SKM-1 (cell line): ENCODE measurements around the gene CPB2.

ENCODE experiments used
- DNase-seq: peaks from one replicate; lab custom pipeline; 2025; ENCODE audit not compliant: unreplicated experiment; lab: John Stamatoyannopoulos, UW

The CPB2 gene

DNA sequence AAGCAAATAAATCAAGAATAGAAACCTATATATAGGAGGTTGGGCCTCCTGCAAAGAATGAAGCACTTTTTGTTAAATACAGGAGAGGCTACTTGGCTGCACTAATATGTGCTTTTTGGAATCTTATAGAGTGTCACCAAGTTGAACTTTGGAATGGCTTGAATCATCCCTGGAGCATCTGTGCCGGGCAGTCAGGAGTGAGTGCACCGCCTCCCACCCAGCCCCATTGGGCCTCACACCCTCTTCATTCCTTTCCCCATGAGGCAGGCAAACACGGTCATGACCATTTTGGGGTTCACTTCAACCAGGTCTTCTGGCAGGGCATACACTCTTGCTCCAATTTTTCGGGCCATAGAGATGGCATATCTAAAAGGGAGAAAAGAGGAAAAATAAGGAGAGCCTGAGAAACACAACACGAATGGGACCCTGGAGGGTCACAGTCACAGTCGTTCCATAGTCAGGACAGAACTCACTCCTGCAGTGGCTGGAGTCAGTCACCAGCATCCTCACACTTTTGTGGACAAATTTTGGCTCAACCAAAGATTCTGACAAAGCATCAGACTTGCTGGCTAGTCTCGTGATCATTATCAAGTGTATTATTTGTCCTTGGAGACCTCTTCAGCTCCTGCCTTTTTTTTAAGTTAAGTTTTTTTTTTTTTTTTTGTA, 22.7 kb upstream of the CPB2 start:
- no peak for DNase-seq

GRCh38 chr13:46126552-46127357, 21.9 kb upstream of the CPB2 start:
- peak; percentile 55 for DNase-seq

- no peak for DNase-seq
These were observed 21.2 kb upstream of the CPB2 start for GRCh38 chr13:46126056-46126455.

DNA sequence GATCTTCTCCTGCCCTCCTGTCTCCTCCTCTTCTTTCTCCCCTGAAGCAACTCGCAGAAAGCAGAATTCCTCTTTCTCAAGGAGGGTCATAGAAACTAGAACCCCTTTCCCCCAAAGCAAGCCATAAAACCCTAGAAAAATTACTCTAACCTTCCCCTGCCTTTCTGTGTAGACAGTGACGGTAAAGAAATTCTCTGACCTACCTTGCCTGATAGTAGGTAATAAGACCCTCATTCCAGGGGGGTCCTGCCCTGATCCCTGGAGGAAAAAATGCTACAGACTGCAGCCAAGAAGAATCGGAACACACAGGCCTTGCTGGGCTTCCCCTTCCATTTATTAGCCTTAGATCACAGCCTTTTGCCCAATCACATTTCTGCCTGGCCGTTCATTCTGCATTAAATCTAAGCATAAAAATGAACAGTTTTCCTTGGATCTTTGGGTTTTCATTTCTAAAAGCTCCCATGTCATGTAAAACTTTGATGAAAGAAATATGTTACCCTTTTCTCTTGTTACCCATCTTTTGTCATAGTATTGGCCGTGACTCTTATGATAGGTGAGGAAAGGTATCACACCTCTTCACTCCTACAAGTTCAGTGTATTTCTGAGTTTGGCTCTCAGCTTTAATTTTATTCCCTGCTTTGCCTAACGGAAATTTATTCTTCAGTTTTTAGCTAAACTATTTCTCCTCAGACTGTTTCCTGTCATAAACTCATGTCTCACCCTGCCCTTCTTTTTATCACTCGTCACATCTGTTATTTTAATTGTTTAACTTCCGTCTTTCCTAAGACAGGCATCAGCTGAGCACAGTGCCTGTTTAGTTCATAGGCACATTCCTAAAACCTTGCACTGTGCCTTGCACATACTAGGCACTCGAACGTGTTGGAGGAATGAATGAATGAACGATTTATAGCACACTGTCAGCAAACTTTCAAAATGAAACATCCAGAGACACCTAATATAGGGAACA, 20.4 kb upstream of the CPB2 start:
- DNase-seq, result no peak

DNA sequence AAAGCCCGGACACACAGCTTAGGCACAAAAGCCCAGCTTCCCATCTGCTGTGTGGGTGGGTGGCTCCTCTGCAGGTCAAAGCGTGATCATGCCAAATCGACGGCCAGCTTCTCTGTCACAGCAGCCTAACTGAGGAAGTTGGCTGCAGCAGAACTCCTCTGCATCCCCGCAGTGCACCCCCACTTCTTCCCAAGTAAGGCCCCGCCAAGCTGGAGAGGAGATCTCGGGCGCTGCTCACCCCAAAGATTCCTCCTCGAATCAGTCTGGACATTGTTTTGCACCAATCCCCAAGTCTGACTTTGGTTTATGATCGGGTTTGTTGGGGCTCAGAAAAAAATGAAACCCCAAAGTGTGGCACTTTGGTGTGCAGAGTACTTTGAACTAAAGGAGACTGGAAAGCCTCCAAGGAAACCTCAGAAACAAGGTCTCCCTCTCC, 19.7 kb upstream of the CPB2 start:
- DNase-seq, result no peak

DNA sequence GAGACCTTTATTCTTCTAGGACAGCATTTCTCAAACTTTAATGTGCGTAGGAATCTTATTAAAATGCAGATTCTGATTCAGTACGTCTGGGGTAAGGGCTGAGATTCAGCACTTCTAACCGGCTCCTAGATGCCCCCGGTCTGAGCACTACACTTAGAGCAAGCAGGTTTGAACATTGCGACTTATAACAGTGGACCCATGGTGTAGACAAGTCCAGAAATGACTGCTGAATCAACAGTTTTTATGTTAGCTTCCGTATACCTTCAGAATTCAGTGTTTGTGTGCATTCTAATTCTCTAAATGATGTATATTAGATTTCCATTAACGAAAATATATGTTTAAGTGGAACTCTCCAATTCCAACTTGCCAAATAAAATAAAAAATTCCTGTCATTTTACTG, 17.5 kb upstream of the CPB2 start:
- no peak for DNase-seq

GRCh38 chr13:46121597-46122163, 16.8 kb upstream of the CPB2 start:
- no peak for DNase-seq

- DNase-seq, result no peak
These were observed 16.2 kb upstream of the CPB2 start for GRCh38 chr13:46121033-46121432.

DNA sequence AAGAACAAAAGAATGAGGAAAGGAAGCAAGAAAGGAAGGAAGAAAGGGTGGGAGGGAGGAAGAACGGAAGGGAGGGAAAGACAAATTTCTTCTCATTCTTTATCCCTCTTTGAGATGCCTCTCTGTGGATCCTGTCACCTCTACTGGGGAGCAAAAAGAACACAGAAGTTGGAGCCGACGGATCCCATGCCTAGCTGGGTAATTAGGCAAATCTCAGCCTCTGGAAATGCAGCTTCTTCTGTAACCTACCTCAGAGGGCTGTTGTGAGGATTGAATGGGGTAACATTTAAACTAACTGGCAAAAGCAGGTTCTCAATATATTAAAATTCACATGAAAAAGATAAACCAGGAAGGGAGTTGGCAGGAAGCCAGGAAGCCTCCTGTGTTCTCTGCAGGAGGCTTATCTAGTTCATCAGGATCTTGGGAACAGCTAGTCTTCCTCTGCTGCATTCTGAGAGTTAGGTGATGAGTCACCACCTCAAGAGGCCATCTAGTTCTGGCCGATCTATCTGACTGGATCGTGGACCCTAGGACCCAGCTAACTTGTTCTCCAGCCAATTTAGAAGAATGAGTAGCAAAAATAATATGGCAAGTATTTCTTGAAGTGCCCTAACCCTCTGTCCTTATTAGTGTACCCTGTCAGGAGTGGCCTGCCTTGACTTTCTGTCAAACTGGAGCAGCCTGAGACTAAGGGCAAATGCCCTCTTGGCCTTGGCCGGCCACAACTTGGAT, 15.2 kb upstream of the CPB2 start:
- DNase-seq, result no peak

DNA sequence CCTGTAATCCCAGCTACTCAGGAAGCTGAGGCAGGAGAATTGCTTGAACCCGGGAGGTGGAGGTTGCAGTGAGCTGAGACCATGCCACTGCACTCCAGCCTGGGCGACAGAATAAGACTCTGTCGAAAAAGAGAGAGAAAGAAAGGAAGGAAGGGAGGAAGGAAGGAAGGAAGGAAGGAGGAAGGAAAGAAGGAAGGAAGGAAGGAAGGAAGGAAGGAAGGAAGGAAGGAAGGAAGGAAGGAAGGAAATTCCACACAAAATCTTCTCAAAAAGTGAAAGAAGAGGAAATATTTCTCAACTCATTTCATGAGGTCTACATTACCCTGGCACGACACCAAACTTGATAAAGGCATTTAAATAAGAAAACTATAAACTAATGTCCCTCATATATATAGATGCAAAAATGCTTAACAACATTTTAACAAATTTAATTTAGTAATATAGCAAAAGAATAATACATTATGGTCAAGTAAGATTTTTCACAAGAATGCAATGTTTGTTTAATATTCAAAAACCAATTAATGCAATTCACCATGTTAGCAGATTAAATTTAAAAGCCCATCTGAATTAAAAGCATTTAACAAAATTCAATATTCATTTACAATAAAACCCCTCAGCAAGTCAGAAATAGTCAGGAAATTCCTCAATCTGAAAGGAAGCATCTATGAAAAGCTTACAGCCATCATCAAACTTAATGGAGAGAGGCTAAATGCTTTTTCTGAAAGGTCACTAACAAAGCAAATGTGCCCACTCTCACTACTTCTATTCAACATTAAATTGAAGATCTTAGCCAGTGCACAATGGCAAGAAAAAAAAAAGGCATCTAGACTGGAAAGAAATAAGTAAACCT, 12.0 kb upstream of the CPB2 start:
- no peak for DNase-seq

DNA sequence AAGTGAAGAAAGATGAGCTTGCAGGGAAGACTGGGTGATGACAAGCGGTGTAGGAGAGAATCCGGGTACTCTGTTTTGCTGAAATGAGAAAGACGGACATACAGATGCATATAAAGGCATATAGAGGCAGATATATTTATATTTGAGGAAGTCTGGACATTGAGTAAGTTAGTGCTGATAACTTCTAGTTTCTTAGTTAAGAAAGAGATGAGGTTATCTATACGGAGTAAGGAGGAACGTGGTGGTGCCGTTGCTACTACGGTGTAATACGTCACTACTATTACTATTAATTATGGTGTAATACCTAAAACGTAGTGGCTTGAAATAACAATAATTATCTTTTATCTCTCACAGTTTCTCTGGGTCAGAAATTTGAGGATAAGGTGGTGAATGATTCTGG, 9.8 kb upstream of the CPB2 start:
- no peak for DNase-seq

GRCh38 chr13:46113596-46113995, 8.8 kb upstream of the CPB2 start:
- DNase-seq, result no peak

GRCh38 chr13:46111151-46111550, 6.3 kb upstream of the CPB2 start:
- no peak for DNase-seq

GRCh38 chr13:46109451-46109850, 4.6 kb upstream of the CPB2 start:
- DNase-seq, result no peak

- DNase-seq, result no peak
These were observed 2.1 kb upstream of the CPB2 start for GRCh38 chr13:46106839-46107371.

- no peak for DNase-seq
These were observed 1.8 kb downstream of the CPB2 start for GRCh38 chr13:46103037-46103436.

- no peak for DNase-seq
These were observed 2.6 kb downstream of the CPB2 start for GRCh38 chr13:46102255-46102605.

DNA sequence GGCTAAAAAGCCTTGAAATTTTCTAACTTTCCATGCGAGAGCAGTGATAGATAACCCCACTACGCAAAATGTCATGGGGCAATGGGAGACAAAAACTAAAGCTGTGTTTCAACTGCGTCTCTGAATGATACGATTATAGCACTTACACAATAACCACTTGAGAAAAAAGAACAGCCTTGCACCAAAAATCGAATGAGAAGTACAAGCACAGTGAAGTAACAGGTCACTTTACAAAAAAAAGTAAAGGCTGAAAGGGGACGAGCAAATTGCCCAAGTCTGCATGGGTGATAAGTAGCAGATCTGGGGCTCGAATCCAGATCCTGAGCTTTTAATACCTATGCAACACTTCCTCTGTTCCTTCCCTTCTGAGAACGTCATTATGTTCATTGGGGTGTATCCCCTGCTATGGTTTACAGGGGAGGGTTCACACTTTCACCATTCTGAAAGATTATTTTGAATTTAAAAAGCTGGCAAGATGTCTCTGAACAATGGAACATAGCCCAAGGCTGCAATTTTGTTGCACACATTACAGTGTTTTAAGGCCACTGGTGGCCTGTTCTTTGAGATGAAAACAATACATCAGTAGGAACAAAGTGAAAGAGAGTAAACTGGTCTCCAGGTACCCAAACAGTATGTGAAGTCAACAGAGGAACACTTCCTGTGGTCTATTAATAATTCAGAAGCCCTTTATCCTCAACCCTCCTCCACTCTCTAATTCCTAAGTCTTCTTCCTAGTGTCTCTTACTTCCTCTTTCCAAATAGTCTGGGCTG, 3.2 kb downstream of the CPB2 start:
- peak; percentile 36 for DNase-seq

GRCh38 chr13:46101002-46101401, 3.8 kb downstream of the CPB2 start:
- DNase-seq, result no peak
